Panc1 (cell line): ENCODE measurements around the gene TDRD10. TPM values are rescaled to one million over a fixed set of nuclear protein-coding genes. Genes with fewer than 3 reads are reported as not detected.

Experiments used
- ATAC-seq: fragments of 200-7000 bp; cut with Tn5 transposase; 2 replicates; pipeline ENCODE4 v1.9.1; 2020; ENCODE audit warnings: mild to moderate bottlenecking, moderate library complexity
- BruUV-seq: library from RNA; stranded (reverse); fragments of 400-500 nt; replicated peaks from 2 replicates; lab custom pipeline; 2021; lab: Mats Ljungman, UMichigan
- CTCF ChIA-PET: fragments of 300-600 bp; sonication (Branson Sonifier 250); formaldehyde crosslinking; loops from one replicate; lab custom pipeline; 2022; ENCODE audit warnings: antibody characterized with exemption; lab: Charles Lee
- POLR2A ChIA-PET: fragments of 300-600 bp; sonication (Branson Sonifier 250); formaldehyde crosslinking; loops from one replicate; lab custom pipeline; 2022; ENCODE audit warnings: antibody characterized with exemption; lab: Charles Lee
- DNase-seq: peaks from one replicate; pipeline ENCODE4 v3.0.0-alpha.2; 2010; ENCODE audit warnings: low read depth, low spot score
- H3K27ac ChIP-seq: 2 replicates; pipeline ENCODE4 v1.5.1; 2011; ENCODE audit warnings: mild to moderate bottlenecking, low read length, inconsistent platforms
- H3K27me3 ChIP-seq: fragments of 200-500 bp; sonication (Bioruptor generic); 2 replicates; pipeline ENCODE4 v1.6.0; 2014; ENCODE audit warnings: low read length, inconsistent platforms; ENCODE audit not compliant: control insufficient read depth, insufficient read depth
- H3K36me3 ChIP-seq: fragments of 200-500 bp; sonication (Bioruptor generic); 2 replicates; pipeline ENCODE4 v1.5.1; 2014; ENCODE audit warnings: inconsistent platforms, mild to moderate bottlenecking, low read length, moderate library complexity; ENCODE audit not compliant: control insufficient read depth, insufficient read depth
- H3K4me1 ChIP-seq: 2 replicates; pipeline ENCODE4 v1.5.1; 2011; ENCODE audit warnings: inconsistent platforms, mild to moderate bottlenecking, low read length, moderate library complexity; ENCODE audit not compliant: control insufficient read depth, insufficient read depth
- H3K4me3 ChIP-seq, 2 experiments: 2 replicates each; pipeline ENCODE4 v1.5.1; 2011 to 2012; ENCODE audit warnings: low read depth in 2 of 2, low read length in 2 of 2, mild to moderate bottlenecking in 2 of 2, inconsistent platforms in 1 of 2, moderate library complexity in 1 of 2
- H3K9me3 ChIP-seq: fragments of 200-500 bp; sonication (Bioruptor generic); 2 replicates; pipeline ENCODE4 v1.5.1; 2014; ENCODE audit warnings: low read depth, mild to moderate bottlenecking, inconsistent platforms, low read length, moderate library complexity; ENCODE audit not compliant: control insufficient read depth, insufficient read depth
- CTCF ChIP-seq: fragments of 450-650 bp; IDR thresholded peaks from 2 replicates; pipeline ENCODE4 v1.5.1; 2017; ENCODE audit warnings: mild to moderate bottlenecking
- POLR2AphosphoS5 ChIP-seq: IDR thresholded peaks from 2 replicates; pipeline ENCODE4 v1.6.1; 2012; ENCODE audit warnings: mild to moderate bottlenecking, low read depth, low read length, moderate library complexity
- REST ChIP-seq, 2 experiments: IDR thresholded peaks; 2 replicates each; pipeline ENCODE4 v1.6.1; 2011 to 2012; ENCODE audit warnings: low read depth in 2 of 2, control low read depth in 1 of 2, low read length in 1 of 2, mild to moderate bottlenecking in 1 of 2, moderate library complexity in 1 of 2; ENCODE audit not compliant: insufficient read depth in 1 of 2
- SIN3A ChIP-seq: IDR thresholded peaks from 2 replicates; pipeline ENCODE4 v1.6.1; 2012; ENCODE audit warnings: low read depth, mild to moderate bottlenecking, low read length, moderate library complexity, borderline replicate concordance; ENCODE audit not compliant: insufficient read depth
- TCF7L2 ChIP-seq: IDR thresholded peaks from 2 replicates; pipeline ENCODE4 v1.6.1; 2011; ENCODE audit warnings: mild to moderate bottlenecking, low read depth, low read length, inconsistent platforms
- in situ Hi-C: cut with HindIII; loops from 2 replicates; pipeline ENCODE4 v1.10.0; 2016; ENCODE audit warnings: low sequenced_read_pairs, low pct_unique_long_range_greater_than_20kb
- intact Hi-C: fragments of 100-400 bp; cut with micrococcal nuclease; formaldehyde crosslinking; loops from one replicate; pipeline ENCODE4 v1.10.0; 2022; ENCODE audit not compliant: unreplicated experiment
- total RNA-seq: library from RNA; stranded (reverse); gene quantifications from one replicate; pipeline ENCODE4 v1.2.1, GENCODE V29; 2021; ENCODE audit not compliant: unreplicated experiment

The TDRD10 gene
- total RNA-seq, 1 experiment from 2014 or later, result not detected

GRCh38 chr1:154499446-154499845, 2.6 kb upstream of the TDRD10 start:
- ATAC-seq, result no peak
- Histone ChIP-seq H3K9me3 (no peaks in the 10 kb centered on the region), H3K4me1 (no peaks in the 10 kb centered on the region), H3K27me3 (peaks cover 28% of the 10 kb centered on the region), H3K36me3 (no peaks in the 10 kb centered on the region), H3K27ac (no peak overlapping the region), H3K4me3 (no peak overlapping the region)
- ChIA-PET POLR2A (no interaction called here), CTCF (no interaction called here)
- BruUV-seq, result no TSS peak
- no peak for DNase-seq
- intact Hi-C loops, result no loop called here
- TF ChIP-seq CTCF (no peak), POLR2AphosphoS5 (no peak), SIN3A (no peak), TCF7L2 (no peak), REST (IDR thresholded peaks at IDR 0.05; ENCODE audit: insufficient read depth in 1 of 2, low read depth in 2 of 2, low read length in 1 of 2) (no peak)
- in situ Hi-C loops, result no loop called here

GRCh38 chr1:154500533-154500932, 1.5 kb upstream of the TDRD10 start:
- no TSS peak for BruUV-seq
- TF ChIP-seq REST (IDR thresholded peaks at IDR 0.05; ENCODE audit: insufficient read depth in 1 of 2, low read depth in 2 of 2, low read length in 1 of 2) (no peak), POLR2AphosphoS5 (no peak), CTCF (no peak)
- ATAC-seq (no peak), DNase-seq (no peak)
- no peak overlapping the region for H3K27ac ChIP-seq
- no peaks in the 10 kb centered on the region for H3K36me3 ChIP-seq
- H3K27me3 ChIP-seq, result peaks cover 25% of the 10 kb centered on the region
- in situ Hi-C loops (no loop called here), intact Hi-C loops (no loop called here)
- H3K4me3 ChIP-seq, result no peak overlapping the region
- POLR2A ChIA-PET, result no interaction called here
- no peaks in the 10 kb centered on the region for H3K4me1 ChIP-seq
- CTCF ChIA-PET, result no interaction called here
- no peaks in the 10 kb centered on the region for H3K9me3 ChIP-seq
